ENCODE measurements around the gene HELZ. TPM values are rescaled to one million over a fixed set of nuclear protein-coding genes. Genes with fewer than 3 reads are reported as not detected.

Gene HELZ
- total RNA-seq, 1 donor from 2014 or later, result 86.6 TPM

DNA sequence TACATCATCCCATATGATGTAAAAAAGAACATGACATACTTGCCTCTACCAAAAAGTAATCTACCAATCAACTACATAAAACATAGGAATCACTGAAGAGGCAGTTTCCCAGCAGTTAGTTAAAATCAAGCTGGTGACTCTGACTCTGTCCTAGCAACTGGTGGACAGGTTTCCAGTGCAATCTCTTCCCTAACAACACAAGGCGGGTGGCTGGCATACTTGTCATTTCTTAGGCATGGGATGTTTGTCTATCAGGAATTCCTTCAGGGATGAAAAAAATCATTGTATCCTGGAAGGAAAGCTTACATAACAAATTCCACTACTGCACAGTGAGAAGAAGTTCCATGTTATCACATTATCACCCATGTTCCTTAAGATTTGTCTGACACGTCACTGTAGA lies 50.9 kb downstream of the HELZ start:
- H3K4me1 Mint-ChIP-seq, result peaks cover 7% of the 10 kb centered on the region
- no peaks in the 10 kb centered on the region for H3K27me3 Mint-ChIP-seq (ENCODE audit: low read depth)
- no peaks in the 10 kb centered on the region for H3K9me3 Mint-ChIP-seq
- TF ChIP-seq, protein P1, sequence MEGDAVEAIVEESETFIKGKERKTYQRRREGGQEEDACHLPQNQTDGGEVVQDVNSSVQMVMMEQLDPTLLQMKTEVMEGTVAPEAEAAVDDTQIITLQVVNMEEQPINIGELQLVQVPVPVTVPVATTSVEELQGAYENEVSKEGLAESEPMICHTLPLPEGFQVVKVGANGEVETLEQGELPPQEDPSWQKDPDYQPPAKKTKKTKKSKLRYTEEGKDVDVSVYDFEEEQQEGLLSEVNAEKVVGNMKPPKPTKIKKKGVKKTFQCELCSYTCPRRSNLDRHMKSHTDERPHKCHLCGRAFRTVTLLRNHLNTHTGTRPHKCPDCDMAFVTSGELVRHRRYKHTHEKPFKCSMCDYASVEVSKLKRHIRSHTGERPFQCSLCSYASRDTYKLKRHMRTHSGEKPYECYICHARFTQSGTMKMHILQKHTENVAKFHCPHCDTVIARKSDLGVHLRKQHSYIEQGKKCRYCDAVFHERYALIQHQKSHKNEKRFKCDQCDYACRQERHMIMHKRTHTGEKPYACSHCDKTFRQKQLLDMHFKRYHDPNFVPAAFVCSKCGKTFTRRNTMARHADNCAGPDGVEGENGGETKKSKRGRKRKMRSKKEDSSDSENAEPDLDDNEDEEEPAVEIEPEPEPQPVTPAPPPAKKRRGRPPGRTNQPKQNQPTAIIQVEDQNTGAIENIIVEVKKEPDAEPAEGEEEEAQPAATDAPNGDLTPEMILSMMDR (IDR thresholded peaks at IDR 0.05; ENCODE audit: unreplicated experiment), result no peak
- peak overlapping the region; percentile 35 for H3K27ac Mint-ChIP-seq
- peaks cover 28% of the 10 kb centered on the region for H3K36me3 Mint-ChIP-seq
- H3K4me3 Mint-ChIP-seq, result no peak overlapping the region
- DNase-seq (ENCODE audit: low spot score in 2 of 2, unreplicated experiment in 2 of 2), result no peak

GRCh38 chr17:67187927-67188326 lies 57.1 kb downstream of the HELZ start:
- no peak overlapping the region for H3K27ac Mint-ChIP-seq
- H3K4me3 Mint-ChIP-seq, result no peak overlapping the region
- DNase-seq (ENCODE audit: low spot score in 2 of 2, unreplicated experiment in 2 of 2), result no peak
- TF ChIP-seq, protein P1 (IDR thresholded peaks at IDR 0.05; ENCODE audit: unreplicated experiment), result no peak
- H3K9me3 Mint-ChIP-seq, result no peaks in the 10 kb centered on the region
- H3K27me3 Mint-ChIP-seq (ENCODE audit: low read depth), result no peaks in the 10 kb centered on the region
- peaks cover 24% of the 10 kb centered on the region for H3K36me3 Mint-ChIP-seq
- peaks cover 3% of the 10 kb centered on the region for H3K4me1 Mint-ChIP-seq

GRCh38 chr17:67186782-67187181 lies 58.2 kb downstream of the HELZ start:
- H3K9me3 Mint-ChIP-seq, result no peaks in the 10 kb centered on the region

GRCh38 chr17:67183531-67183930 lies 61.5 kb downstream of the HELZ start:
- H3K27ac Mint-ChIP-seq, result no peak overlapping the region
- TF ChIP-seq, protein P1 (IDR thresholded peaks at IDR 0.05; ENCODE audit: unreplicated experiment), result no peak
- H3K27me3 Mint-ChIP-seq (ENCODE audit: low read depth), result no peaks in the 10 kb centered on the region
- no peak for DNase-seq (ENCODE audit: low spot score in 2 of 2, unreplicated experiment in 2 of 2)
- no peak overlapping the region for H3K4me3 Mint-ChIP-seq
- H3K36me3 Mint-ChIP-seq, result peaks cover 13% of the 10 kb centered on the region
- peaks cover 3% of the 10 kb centered on the region for H3K4me1 Mint-ChIP-seq
- no peaks in the 10 kb centered on the region for H3K9me3 Mint-ChIP-seq

More at GRCh38 chr17:67186782-67187181, 58.2 kb downstream of the HELZ start:
- TF ChIP-seq, protein P1 (IDR thresholded peaks at IDR 0.05; ENCODE audit: unreplicated experiment), result no peak
- Mint-ChIP-seq H3K4me3 (no peak overlapping the region), H3K27ac (no peak overlapping the region), H3K27me3 (ENCODE audit: low read depth) (no peaks in the 10 kb centered on the region), H3K36me3 (peaks cover 21% of the 10 kb centered on the region), H3K4me1 (peaks cover 3% of the 10 kb centered on the region)
- DNase-seq (ENCODE audit: low spot score in 2 of 2, unreplicated experiment in 2 of 2), result no peak

DNA sequence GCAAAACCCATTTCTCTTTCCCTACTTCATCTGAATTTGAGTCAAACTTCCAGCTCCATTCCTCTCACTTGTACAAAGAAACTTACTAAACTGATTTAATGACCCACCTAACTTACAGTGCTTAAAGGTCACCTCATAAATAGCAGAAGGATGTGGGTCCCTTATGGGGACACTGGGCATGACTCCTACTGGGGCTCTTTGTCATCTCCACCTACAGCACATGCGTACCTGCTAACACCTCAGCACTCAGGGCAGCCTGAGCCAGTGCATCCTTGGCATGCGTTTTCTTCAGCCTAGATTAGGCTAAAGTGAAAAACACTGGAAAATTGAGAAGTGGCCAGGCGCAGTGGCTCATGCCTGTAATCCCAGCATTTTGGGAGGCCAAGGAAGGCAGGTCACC lies 63.2 kb downstream of the HELZ start:
- no peaks in the 10 kb centered on the region for H3K9me3 Mint-ChIP-seq
- TF ChIP-seq, protein P1 (IDR thresholded peaks at IDR 0.05; ENCODE audit: unreplicated experiment), result no peak
- H3K36me3 Mint-ChIP-seq, result peaks cover 10% of the 10 kb centered on the region
- peaks cover 3% of the 10 kb centered on the region for H3K4me1 Mint-ChIP-seq
- H3K4me3 Mint-ChIP-seq, result no peak overlapping the region
- H3K27me3 Mint-ChIP-seq (ENCODE audit: low read depth), result no peaks in the 10 kb centered on the region
- no peak for DNase-seq (ENCODE audit: low spot score in 2 of 2, unreplicated experiment in 2 of 2)
- no peak overlapping the region for H3K27ac Mint-ChIP-seq

DNA sequence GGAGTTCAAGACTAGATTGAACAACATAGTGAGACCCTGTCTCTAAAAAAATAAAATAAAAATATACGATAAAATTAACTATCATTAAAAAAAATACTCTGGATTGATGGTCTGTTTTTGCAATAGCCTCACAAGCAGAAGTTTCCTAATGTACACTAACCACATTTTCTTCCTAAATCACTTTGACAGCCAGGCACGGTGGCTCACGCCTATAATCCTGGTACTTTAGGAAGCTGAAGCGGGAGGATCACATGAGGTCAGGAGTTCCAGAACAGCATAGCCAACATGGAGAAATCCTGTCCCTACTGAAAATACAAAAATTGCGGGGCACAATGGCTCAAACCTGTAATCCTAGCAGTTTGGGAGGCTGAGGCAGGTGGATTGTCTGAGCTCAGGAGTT lies 64.7 kb downstream of the HELZ start:
- H3K36me3 Mint-ChIP-seq, result peaks cover 13% of the 10 kb centered on the region

More for the DNA sequence above, 64.7 kb downstream of the HELZ start:
- no peak overlapping the region for H3K27ac Mint-ChIP-seq
- no peak for DNase-seq (ENCODE audit: low spot score in 2 of 2, unreplicated experiment in 2 of 2)
- H3K27me3 Mint-ChIP-seq (ENCODE audit: low read depth), result no peaks in the 10 kb centered on the region
- H3K4me3 Mint-ChIP-seq, result no peak overlapping the region
- TF ChIP-seq, protein P1 (IDR thresholded peaks at IDR 0.05; ENCODE audit: unreplicated experiment), result no peak
- no peaks in the 10 kb centered on the region for H3K9me3 Mint-ChIP-seq
- peaks cover 3% of the 10 kb centered on the region for H3K4me1 Mint-ChIP-seq
